A549 (cell line): ENCODE data around the gene HNRNPLL. TPM values are rescaled to one million over a fixed set of nuclear protein-coding genes. Genes with fewer than 3 reads are reported as not detected.

Experiments
- ATAC-seq, 2 experiments: fragments of 200-7000 bp in 1 of 2; fragments of >200 bp in 1 of 2; cut with Nextera tagmentation in 1 of 2; cut with Tn5 transposase in 1 of 2; 3 replicates each; pipeline versions ENCODE4 v1.8.0 to v1.9.1; 2018 to 2020; ENCODE audit warnings: mild to moderate bottlenecking in 1 of 2, moderate library complexity in 1 of 2
- CTCF ChIA-PET: fragments of 300-600 bp; sonication (Branson Sonifier 250); formaldehyde crosslinking; extraction: SDS; loops from one replicate; lab custom pipeline; 2021; ENCODE audit warnings: antibody characterized with exemption, inconsistent platforms; lab: Yijun Ruan, JAX
- POLR2A ChIA-PET: fragments of 350-600 bp; formaldehyde crosslinking; extraction: SDS; loops from one replicate; lab custom pipeline; 2021; ENCODE audit warnings: antibody characterized with exemption, inconsistent platforms; lab: Yijun Ruan, JAX
- DNase-seq, 2 experiments: peaks; one replicate each; pipeline versions ENCODE4 v3.0.0 to v3.0.0-alpha.2; 2011 to 2016; ENCODE audit warnings: low read depth in 1 of 2, low spot score in 1 of 2
- FAIRE-seq: peaks from 2 replicates; lab custom pipeline; 2011; peaks lifted over from hg19 to GRCh38; lab: Jason Lieb, UNC
- H3K27ac ChIP-seq, 2 experiments: fragments of >200 bp; sonication (Bioruptor Twin); formaldehyde crosslinking; 3 replicates each; pipeline ENCODE4 v1.5.1; 2016 to 2017
- H3K4me1 ChIP-seq: fragments of >200 bp; sonication (Bioruptor Twin); formaldehyde crosslinking; 3 replicates; pipeline ENCODE4 v1.6.1; 2016
- H3K4me2 ChIP-seq: fragments of >200 bp; sonication (Bioruptor Twin); formaldehyde crosslinking; 3 replicates; pipeline ENCODE4 v1.6.1; 2016
- H3K4me3 ChIP-seq: fragments of >200 bp; sonication (Bioruptor Twin); formaldehyde crosslinking; 3 replicates; pipeline ENCODE4 v1.5.1; 2016
- H3K9me3 ChIP-seq: fragments of >200 bp; sonication (Bioruptor Twin); formaldehyde crosslinking; 3 replicates; pipeline ENCODE4 v1.6.1; 2016
- CBX8 ChIP-seq: fragments of 200-600 bp; sonication (generic); IDR thresholded peaks from 2 replicates; pipeline ENCODE4 v1.6.1; 2016
- CEBPB ChIP-seq, 2 experiments: fragments of >200 bp in 1 of 2; sonication (Bioruptor Twin) in 1 of 2; formaldehyde crosslinking in 1 of 2; IDR thresholded peaks; 2 replicates each; pipeline ENCODE4 v1.6.1; 2012 to 2016
- CHD4 ChIP-seq: fragments of 200-600 bp; sonication (generic); IDR thresholded peaks from 2 replicates; pipeline ENCODE4 v1.6.1; 2016; ENCODE audit warnings: antibody characterized with exemption, mild to moderate bottlenecking, borderline replicate concordance
- ESRRA ChIP-seq: fragments of 150-350 bp; IDR thresholded peaks from 2 replicates; pipeline ENCODE4 v1.6.1; 2014; ENCODE audit warnings: mild to moderate bottlenecking, low read length, borderline replicate concordance
- HDAC2 ChIP-seq: fragments of 200-600 bp; sonication (generic); IDR thresholded peaks from 2 replicates; pipeline ENCODE4 v1.6.1; 2016
- JUNB ChIP-seq: fragments of >200 bp; sonication (Bioruptor Twin); formaldehyde crosslinking; IDR thresholded peaks from 2 replicates; pipeline ENCODE4 v1.6.1; 2016
- KDM1A ChIP-seq: fragments of 200-600 bp; sonication (generic); IDR thresholded peaks from 2 replicates; pipeline ENCODE4 v1.6.1; 2016; ENCODE audit warnings: low read depth, mild to moderate bottlenecking
- MAFK ChIP-seq: fragments of 450-650 bp; IDR thresholded peaks from 2 replicates; pipeline ENCODE4 v1.6.1; 2014; ENCODE audit not compliant: partially characterized antibody
- MYC ChIP-seq: IDR thresholded peaks from 2 replicates; pipeline ENCODE4 v1.6.1; 2012; ENCODE audit warnings: mild to moderate bottlenecking, inconsistent platforms, low read length, improper control_type of control experiment, borderline replicate concordance
- NFE2L2 ChIP-seq: fragments of 150-350 bp; conservative IDR thresholded peaks from 2 replicates; pipeline ENCODE4 v1.6.1; 2014; ENCODE audit warnings: low read length
- NPAS2 ChIP-seq: fragments of 250-450 bp; sonication (Bioruptor Pico); IDR thresholded peaks from 2 replicates; pipeline ENCODE4 v1.8.0; 2022; ENCODE audit warnings: mild to moderate bottlenecking, moderate library complexity, borderline replicate concordance
- PHF8 ChIP-seq: fragments of 200-600 bp; sonication (generic); IDR thresholded peaks from 2 replicates; pipeline ENCODE4 v1.6.1; 2016; ENCODE audit warnings: low read depth, mild to moderate bottlenecking, antibody characterized with exemption, moderate library complexity, borderline replicate concordance
- RAD21 ChIP-seq, 2 experiments: fragments of >200 bp in 1 of 2; sonication (Bioruptor Twin) in 1 of 2; formaldehyde crosslinking in 1 of 2; IDR thresholded peaks in 1 of 2; conservative IDR thresholded peaks in 1 of 2; 2 replicates in 1 of 2; 3 replicates in 1 of 2; pipeline ENCODE4 v1.6.1; 2012 to 2018; ENCODE audit warnings: inconsistent platforms in 1 of 2
- RARB ChIP-seq: fragments of 250-450 bp; sonication (Bioruptor Pico); IDR thresholded peaks from 2 replicates; pipeline ENCODE4 v1.8.0; 2021; ENCODE audit warnings: mild to moderate bottlenecking, moderate library complexity
- RFX5 ChIP-seq: fragments of 450-650 bp; IDR thresholded peaks from 2 replicates; pipeline ENCODE4 v1.7.1; 2014; ENCODE audit warnings: antibody characterized with exemption, mild to moderate bottlenecking, moderate library complexity
- SMC3 ChIP-seq: fragments of >200 bp; sonication (Bioruptor Twin); formaldehyde crosslinking; IDR thresholded peaks from 3 replicates; pipeline ENCODE4 v1.6.1; 2018; ENCODE audit warnings: inconsistent platforms
- ZC3H11A ChIP-seq: fragments of 450-650 bp; IDR thresholded peaks from 2 replicates; pipeline ENCODE4 v1.6.1; 2014; ENCODE audit warnings: antibody characterized with exemption, mild to moderate bottlenecking
- WGBS: methylation state at CpG from one replicate; pipeline ENCODE4 v1.1.6; 2017; ENCODE audit errors: missing lambda C conversion rate; 5-methylcytosine and 5-hydroxymethylcytosine counted together
- polyA plus RNA-seq, 4 experiments: library from polyadenylated mRNA; depleted of rRNA in 3 of 4; stranded (reverse); fragments of >200 nt; fragmentation: RNase III in 1 of 4; extraction: RNeasy Plus Mini Kit Qiagen cat#74134 plus additional on column Dnase treatment in 1 of 4; gene quantifications; 2 replicates in 3 of 4; 3 replicates in 1 of 4; pipeline ENCODE4 v1.2.3, GENCODE V29; 2011 to 2017
- TF ChIP-seq, protein P1 (sequence below): fragments of >200 bp; sonication (Bioruptor Twin); formaldehyde crosslinking; IDR thresholded peaks from 3 replicates; pipeline ENCODE4 v1.5.1; 2016
- TF ChIP-seq, protein P2 (sequence below): fragments of 250-450 bp; sonication (Bioruptor Pico); IDR thresholded peaks from 2 replicates; pipeline ENCODE4 v1.5.0; 2021; ENCODE audit warnings: mild to moderate bottlenecking, moderate library complexity, borderline replicate concordance
- TF ChIP-seq, protein P3 (sequence below): IDR thresholded peaks from 2 replicates; pipeline ENCODE4 v1.6.1; 2012
- TF ChIP-seq, protein P4 (sequence below): fragments of 450-650 bp; IDR thresholded peaks from 2 replicates; pipeline ENCODE4 v1.6.1; 2014; ENCODE audit warnings: antibody characterized with exemption
- TF ChIP-seq, protein P5 (sequence below): fragments of 200-600 bp; sonication (generic); IDR thresholded peaks from 2 replicates; pipeline ENCODE4 v1.6.1; 2016; ENCODE audit warnings: antibody characterized with exemption, mild to moderate bottlenecking, moderate library complexity
- TF ChIP-seq, protein P6 (sequence below): fragments of 250-450 bp; sonication (Bioruptor Pico); IDR thresholded peaks from 2 replicates; pipeline ENCODE4 v1.5.0; 2020; ENCODE audit warnings: low read depth, mild to moderate bottlenecking, moderate library complexity
- TF ChIP-seq, protein P7 (sequence below): fragments of >200 bp; sonication (Bioruptor Twin); formaldehyde crosslinking; IDR thresholded peaks from 3 replicates; pipeline ENCODE4 v1.6.1; 2016

The HNRNPLL gene
- polyA plus RNA-seq, 2 of the 4 experiments (the other 2 are of a cell fraction) = 39.0 to 73.8 TPM

DNA sequence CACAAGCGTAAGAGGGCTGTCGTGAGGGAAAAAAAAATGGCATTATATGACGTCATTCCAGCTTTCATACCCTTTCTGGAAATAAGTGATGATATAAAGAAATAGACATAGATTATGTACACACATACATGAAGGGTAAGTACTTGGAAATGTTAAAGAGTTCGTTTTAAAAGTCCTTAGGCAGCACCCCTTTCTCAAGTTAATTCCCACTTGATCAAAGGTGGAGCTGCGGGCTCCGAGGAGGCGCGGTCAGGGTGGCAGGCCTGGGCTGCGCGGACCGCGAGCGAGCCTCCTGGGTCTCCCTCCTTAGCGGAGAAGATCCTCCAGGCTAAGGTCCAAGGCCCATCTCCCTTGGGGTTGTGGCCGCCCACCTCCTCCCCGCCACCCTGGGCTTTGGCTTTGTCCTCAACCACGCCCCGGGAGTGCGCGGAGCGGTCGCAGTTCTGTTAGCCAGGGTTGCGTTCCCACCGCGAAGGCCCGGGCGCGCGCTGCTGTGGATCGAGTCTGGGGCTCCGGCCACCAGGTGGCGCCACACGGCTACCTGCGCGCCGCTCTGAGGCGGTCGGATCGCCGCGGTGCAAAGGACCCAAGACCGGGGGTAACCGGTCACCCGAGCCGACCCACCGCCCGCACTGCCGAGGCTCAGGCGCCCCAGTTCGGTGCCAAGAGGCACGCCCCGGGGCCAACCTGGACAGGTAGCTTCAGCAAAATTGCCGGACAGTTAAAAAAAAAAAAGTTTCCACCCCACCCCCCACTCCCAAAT, 66.8 kb downstream of the HNRNPLL start (continued):
- TF ChIP-seq, protein P1, sequence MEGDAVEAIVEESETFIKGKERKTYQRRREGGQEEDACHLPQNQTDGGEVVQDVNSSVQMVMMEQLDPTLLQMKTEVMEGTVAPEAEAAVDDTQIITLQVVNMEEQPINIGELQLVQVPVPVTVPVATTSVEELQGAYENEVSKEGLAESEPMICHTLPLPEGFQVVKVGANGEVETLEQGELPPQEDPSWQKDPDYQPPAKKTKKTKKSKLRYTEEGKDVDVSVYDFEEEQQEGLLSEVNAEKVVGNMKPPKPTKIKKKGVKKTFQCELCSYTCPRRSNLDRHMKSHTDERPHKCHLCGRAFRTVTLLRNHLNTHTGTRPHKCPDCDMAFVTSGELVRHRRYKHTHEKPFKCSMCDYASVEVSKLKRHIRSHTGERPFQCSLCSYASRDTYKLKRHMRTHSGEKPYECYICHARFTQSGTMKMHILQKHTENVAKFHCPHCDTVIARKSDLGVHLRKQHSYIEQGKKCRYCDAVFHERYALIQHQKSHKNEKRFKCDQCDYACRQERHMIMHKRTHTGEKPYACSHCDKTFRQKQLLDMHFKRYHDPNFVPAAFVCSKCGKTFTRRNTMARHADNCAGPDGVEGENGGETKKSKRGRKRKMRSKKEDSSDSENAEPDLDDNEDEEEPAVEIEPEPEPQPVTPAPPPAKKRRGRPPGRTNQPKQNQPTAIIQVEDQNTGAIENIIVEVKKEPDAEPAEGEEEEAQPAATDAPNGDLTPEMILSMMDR = peak; percentile 97
- peak; percentile 50; the same call in 1 of the 2 replicates for TF ChIP-seq CHD4
- TF ChIP-seq, protein P2, sequence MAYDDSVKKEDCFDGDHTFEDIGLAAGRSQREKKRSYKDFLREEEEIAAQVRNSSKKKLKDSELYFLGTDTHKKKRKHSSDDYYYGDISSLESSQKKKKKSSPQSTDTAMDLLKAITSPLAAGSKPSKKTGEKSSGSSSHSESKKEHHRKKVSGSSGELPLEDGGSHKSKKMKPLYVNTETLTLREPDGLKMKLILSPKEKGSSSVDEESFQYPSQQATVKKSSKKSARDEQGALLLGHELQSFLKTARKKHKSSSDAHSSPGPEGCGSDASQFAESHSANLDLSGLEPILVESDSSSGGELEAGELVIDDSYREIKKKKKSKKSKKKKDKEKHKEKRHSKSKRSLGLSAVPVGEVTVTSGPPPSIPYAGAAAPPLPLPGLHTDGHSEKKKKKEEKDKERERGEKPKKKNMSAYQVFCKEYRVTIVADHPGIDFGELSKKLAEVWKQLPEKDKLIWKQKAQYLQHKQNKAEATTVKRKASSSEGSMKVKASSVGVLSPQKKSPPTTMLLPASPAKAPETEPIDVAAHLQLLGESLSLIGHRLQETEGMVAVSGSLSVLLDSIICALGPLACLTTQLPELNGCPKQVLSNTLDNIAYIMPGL = peak; percentile 88; the same call in 1 of the 2 replicates
- TF ChIP-seq PHF8 = peak; percentile 67; the same call in 1 of the 2 replicates
- TF ChIP-seq RAD21 (conservative IDR thresholded peaks at IDR 0.05 in 1 of 2, IDR thresholded peaks at IDR 0.05 in 1 of 2) = peak; percentile 82 to 95
- no peak for TF ChIP-seq JUNB
- no peak; the same call in 1 of the 2 replicates for TF ChIP-seq RFX5
- TF ChIP-seq ESRRA = no peak
- peak; percentile 32; the same call in 1 of the 2 replicates for TF ChIP-seq MYC

DNA sequence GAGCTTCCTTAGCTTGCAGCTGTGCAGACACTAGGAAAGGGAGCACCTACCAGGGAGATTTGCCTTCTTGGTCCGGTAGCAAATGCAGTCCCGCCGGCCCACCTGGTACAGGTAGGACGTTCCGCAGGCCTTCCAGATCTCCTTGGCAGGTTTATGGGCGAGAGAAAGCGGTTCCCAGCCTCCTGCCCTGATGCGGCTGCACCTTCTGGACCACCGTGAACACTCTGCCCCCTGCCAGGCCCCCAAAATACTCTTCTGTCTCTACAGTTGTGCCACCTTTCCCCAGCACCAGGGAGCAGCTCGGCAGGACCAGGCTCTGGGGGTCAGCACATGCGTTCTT, 67.4 kb downstream of the HNRNPLL start:
- H3K9me3 ChIP-seq = no peaks in the 10 kb centered on the region
- H3K4me3 ChIP-seq = peak overlapping the region; percentile 68; the same call in 2 of the 3 replicates
- CTCF ChIA-PET = interaction anchor here (0.6 to 7.8 kb wide), 31 partner anchors 10 to 235 kb away, joined by 3 to 60 read pairs (median 4); partner anchors contain the start of genes HNRNPLL and SRSF7
- DNase-seq (no peak), ATAC-seq (peak in 1 of 2 experiments; percentile 1; a peak in 3 of 6 replicates), FAIRE-seq (no peak)
- H3K4me1 ChIP-seq = 0 out of 3 replicates have a peak, but pooled peaks cover 3% of the 10 kb centered on the region
- peak overlapping the region; percentile 81 for H3K4me2 ChIP-seq
- H3K27ac ChIP-seq = no peak overlapping the region; a peak in 2 of 6 replicates
- POLR2A ChIA-PET = interaction anchor here (1.0 to 2.6 kb wide), 2 partner anchors 66 to 215 kb away, joined by 3 to 22 read pairs; partner anchors contain the start of gene SRSF7
- 76% methylated on average over 11 of the region's 11 CpGs for WGBS
- TF ChIP-seq, protein P3, sequence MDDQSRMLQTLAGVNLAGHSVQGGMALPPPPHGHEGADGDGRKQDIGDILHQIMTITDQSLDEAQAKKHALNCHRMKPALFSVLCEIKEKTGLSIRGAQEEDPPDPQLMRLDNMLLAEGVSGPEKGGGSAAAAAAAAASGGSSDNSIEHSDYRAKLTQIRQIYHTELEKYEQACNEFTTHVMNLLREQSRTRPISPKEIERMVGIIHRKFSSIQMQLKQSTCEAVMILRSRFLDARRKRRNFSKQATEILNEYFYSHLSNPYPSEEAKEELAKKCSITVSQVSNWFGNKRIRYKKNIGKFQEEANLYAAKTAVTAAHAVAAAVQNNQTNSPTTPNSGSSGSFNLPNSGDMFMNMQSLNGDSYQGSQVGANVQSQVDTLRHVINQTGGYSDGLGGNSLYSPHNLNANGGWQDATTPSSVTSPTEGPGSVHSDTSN = no peak
- TF ChIP-seq CBX8 (no peak), SMC3 (no peak), MAFK (no peak), NFE2L2 (no peak), RARB (CRISPR knock-in tag) (no peak), PHF8 (no peak), JUNB (no peak), HDAC2 (no peak), ESRRA (no peak), ZC3H11A (no peak), KDM1A (no peak), CEBPB (IDR thresholded peaks at IDR 0.05) (no peak), NPAS2 (CRISPR knock-in tag) (no peak)
- TF ChIP-seq, protein P4, sequence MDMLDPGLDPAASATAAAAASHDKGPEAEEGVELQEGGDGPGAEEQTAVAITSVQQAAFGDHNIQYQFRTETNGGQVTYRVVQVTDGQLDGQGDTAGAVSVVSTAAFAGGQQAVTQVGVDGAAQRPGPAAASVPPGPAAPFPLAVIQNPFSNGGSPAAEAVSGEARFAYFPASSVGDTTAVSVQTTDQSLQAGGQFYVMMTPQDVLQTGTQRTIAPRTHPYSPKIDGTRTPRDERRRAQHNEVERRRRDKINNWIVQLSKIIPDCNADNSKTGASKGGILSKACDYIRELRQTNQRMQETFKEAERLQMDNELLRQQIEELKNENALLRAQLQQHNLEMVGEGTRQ = no peak
- TF ChIP-seq, protein P5, sequence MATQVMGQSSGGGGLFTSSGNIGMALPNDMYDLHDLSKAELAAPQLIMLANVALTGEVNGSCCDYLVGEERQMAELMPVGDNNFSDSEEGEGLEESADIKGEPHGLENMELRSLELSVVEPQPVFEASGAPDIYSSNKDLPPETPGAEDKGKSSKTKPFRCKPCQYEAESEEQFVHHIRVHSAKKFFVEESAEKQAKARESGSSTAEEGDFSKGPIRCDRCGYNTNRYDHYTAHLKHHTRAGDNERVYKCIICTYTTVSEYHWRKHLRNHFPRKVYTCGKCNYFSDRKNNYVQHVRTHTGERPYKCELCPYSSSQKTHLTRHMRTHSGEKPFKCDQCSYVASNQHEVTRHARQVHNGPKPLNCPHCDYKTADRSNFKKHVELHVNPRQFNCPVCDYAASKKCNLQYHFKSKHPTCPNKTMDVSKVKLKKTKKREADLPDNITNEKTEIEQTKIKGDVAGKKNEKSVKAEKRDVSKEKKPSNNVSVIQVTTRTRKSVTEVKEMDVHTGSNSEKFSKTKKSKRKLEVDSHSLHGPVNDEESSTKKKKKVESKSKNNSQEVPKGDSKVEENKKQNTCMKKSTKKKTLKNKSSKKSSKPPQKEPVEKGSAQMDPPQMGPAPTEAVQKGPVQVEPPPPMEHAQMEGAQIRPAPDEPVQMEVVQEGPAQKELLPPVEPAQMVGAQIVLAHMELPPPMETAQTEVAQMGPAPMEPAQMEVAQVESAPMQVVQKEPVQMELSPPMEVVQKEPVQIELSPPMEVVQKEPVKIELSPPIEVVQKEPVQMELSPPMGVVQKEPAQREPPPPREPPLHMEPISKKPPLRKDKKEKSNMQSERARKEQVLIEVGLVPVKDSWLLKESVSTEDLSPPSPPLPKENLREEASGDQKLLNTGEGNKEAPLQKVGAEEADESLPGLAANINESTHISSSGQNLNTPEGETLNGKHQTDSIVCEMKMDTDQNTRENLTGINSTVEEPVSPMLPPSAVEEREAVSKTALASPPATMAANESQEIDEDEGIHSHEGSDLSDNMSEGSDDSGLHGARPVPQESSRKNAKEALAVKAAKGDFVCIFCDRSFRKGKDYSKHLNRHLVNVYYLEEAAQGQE = no peak
- TF ChIP-seq, protein P6, sequence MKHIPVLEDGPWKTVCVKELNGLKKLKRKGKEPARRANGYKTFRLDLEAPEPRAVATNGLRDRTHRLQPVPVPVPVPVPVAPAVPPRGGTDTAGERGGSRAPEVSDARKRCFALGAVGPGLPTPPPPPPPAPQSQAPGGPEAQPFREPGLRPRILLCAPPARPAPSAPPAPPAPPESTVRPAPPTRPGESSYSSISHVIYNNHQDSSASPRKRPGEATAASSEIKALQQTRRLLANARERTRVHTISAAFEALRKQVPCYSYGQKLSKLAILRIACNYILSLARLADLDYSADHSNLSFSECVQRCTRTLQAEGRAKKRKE (CRISPR knock-in tag) = no peak
- TF ChIP-seq, protein P7, sequence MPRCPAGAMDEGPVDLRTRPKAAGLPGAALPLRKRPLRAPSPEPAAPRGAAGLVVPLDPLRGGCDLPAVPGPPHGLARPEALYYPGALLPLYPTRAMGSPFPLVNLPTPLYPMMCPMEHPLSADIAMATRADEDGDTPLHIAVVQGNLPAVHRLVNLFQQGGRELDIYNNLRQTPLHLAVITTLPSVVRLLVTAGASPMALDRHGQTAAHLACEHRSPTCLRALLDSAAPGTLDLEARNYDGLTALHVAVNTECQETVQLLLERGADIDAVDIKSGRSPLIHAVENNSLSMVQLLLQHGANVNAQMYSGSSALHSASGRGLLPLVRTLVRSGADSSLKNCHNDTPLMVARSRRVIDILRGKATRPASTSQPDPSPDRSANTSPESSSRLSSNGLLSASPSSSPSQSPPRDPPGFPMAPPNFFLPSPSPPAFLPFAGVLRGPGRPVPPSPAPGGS = no peak
